ENCODE results near the gene GYG2. TPM values are rescaled to one million over a fixed set of nuclear protein-coding genes. Genes with fewer than 3 reads are reported as not detected.

GYG2 gene
- polyA plus RNA-seq, 1 donor from 2014 or later, result 6.3 TPM

DNA sequence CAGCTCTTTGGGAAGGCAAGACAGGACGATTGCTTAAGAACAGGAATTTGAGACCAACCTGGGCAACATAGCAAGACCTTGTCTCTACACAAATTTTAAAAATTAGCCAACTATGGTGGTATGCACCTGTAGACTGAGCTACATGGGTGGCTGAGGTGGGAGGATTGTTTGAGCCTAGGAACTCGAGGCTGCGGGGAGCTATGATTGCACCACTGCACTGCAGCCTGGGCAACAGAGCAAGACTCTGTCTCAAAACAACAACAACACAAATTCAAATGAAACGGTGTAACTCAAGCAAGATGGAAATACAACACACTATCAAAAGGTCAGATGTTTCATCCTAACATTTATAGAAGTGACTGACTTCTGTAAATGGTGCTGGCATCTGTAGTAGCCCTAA, 39.8 kb upstream of the GYG2 start:
- no peak for TF ChIP-seq MXI1 (conservative IDR thresholded peaks at IDR 0.05; ENCODE audit: poor library complexity, severe bottlenecking)
- TF ChIP-seq, protein P1, sequence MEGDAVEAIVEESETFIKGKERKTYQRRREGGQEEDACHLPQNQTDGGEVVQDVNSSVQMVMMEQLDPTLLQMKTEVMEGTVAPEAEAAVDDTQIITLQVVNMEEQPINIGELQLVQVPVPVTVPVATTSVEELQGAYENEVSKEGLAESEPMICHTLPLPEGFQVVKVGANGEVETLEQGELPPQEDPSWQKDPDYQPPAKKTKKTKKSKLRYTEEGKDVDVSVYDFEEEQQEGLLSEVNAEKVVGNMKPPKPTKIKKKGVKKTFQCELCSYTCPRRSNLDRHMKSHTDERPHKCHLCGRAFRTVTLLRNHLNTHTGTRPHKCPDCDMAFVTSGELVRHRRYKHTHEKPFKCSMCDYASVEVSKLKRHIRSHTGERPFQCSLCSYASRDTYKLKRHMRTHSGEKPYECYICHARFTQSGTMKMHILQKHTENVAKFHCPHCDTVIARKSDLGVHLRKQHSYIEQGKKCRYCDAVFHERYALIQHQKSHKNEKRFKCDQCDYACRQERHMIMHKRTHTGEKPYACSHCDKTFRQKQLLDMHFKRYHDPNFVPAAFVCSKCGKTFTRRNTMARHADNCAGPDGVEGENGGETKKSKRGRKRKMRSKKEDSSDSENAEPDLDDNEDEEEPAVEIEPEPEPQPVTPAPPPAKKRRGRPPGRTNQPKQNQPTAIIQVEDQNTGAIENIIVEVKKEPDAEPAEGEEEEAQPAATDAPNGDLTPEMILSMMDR (IDR thresholded peaks at IDR 0.05; ENCODE audit: poor library complexity, severe bottlenecking), result no peak
- no peak for TF ChIP-seq EZH2 (IDR thresholded peaks at IDR 0.05; ENCODE audit: borderline replicate concordance, insufficient read depth, low read length, poor library complexity, severe bottlenecking)
- no peak for TF ChIP-seq TAF1 (IDR thresholded peaks at IDR 0.05; ENCODE audit: low read depth)
- no peak for TF ChIP-seq EP300 (conservative IDR thresholded peaks at IDR 0.05; ENCODE audit: poor library complexity, severe bottlenecking)
- TF ChIP-seq, protein P2, sequence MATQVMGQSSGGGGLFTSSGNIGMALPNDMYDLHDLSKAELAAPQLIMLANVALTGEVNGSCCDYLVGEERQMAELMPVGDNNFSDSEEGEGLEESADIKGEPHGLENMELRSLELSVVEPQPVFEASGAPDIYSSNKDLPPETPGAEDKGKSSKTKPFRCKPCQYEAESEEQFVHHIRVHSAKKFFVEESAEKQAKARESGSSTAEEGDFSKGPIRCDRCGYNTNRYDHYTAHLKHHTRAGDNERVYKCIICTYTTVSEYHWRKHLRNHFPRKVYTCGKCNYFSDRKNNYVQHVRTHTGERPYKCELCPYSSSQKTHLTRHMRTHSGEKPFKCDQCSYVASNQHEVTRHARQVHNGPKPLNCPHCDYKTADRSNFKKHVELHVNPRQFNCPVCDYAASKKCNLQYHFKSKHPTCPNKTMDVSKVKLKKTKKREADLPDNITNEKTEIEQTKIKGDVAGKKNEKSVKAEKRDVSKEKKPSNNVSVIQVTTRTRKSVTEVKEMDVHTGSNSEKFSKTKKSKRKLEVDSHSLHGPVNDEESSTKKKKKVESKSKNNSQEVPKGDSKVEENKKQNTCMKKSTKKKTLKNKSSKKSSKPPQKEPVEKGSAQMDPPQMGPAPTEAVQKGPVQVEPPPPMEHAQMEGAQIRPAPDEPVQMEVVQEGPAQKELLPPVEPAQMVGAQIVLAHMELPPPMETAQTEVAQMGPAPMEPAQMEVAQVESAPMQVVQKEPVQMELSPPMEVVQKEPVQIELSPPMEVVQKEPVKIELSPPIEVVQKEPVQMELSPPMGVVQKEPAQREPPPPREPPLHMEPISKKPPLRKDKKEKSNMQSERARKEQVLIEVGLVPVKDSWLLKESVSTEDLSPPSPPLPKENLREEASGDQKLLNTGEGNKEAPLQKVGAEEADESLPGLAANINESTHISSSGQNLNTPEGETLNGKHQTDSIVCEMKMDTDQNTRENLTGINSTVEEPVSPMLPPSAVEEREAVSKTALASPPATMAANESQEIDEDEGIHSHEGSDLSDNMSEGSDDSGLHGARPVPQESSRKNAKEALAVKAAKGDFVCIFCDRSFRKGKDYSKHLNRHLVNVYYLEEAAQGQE (IDR thresholded peaks at IDR 0.05; ENCODE audit: borderline replicate concordance), result no peak
- TF ChIP-seq POLR2AphosphoS5 (IDR thresholded peaks at IDR 0.05), result no peak
- TF ChIP-seq SMC3 (conservative IDR thresholded peaks at IDR 0.05; ENCODE audit: poor library complexity), result no peak
- no peak for TF ChIP-seq RAD21 (conservative IDR thresholded peaks at IDR 0.05)
- no peaks in the 10 kb centered on the region for H4K20me1 ChIP-seq (ENCODE audit: insufficient read depth)
- H3K4me3 ChIP-seq (ENCODE audit: low read length), result no peak overlapping the region
- no peaks in the 10 kb centered on the region for H3K27me3 ChIP-seq (ENCODE audit: insufficient read depth, low read depth, low read length)
- no peak overlapping the region for H2AFZ ChIP-seq (ENCODE audit: low read depth, low read length)
- H3K4me2 ChIP-seq (ENCODE audit: low read length), result no peak overlapping the region
- no peak overlapping the region for H3K9ac ChIP-seq (ENCODE audit: low read length)
- H3K27ac ChIP-seq (ENCODE audit: low read length), result no peak overlapping the region
- H3K36me3 ChIP-seq (ENCODE audit: insufficient read depth, low read length), result no peaks in the 10 kb centered on the region
- H3K79me2 ChIP-seq (replicated peaks; ENCODE audit: insufficient read depth, low read length), result no peaks in the 10 kb centered on the region
- H3F3A ChIP-seq (ENCODE audit: insufficient read depth, low read length, poor library complexity, severe bottlenecking), result no peaks in the 10 kb centered on the region
- no peaks in the 10 kb centered on the region for H3K9me2 ChIP-seq (ENCODE audit: insufficient read depth, low read length)
- H3K9me3 ChIP-seq (ENCODE audit: low read length), result no peaks in the 10 kb centered on the region

DNA sequence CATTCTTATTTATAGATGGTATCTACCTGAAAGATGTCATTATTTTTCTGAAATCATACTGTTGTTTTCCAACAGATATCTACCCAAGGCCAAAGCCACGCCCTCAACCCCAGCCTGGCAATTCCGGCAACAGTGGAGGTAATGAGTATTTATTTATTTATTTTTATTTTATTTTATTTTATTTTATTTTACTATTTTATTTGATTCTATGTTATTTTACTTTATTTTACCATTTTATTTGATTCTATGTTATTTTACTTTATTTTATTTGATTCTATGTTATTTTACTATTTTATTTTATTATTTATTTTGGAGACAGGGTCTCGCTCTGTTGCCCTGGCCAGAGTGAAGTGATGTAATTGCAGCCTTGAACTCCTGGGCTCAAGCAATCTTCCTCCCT, 39.2 kb upstream of the GYG2 start:
- Histone ChIP-seq H2AFZ (ENCODE audit: low read depth, low read length) (no peak overlapping the region), H3K27ac (ENCODE audit: low read length) (no peak overlapping the region), H3K36me3 (ENCODE audit: insufficient read depth, low read length) (no peaks in the 10 kb centered on the region), H3F3A (ENCODE audit: insufficient read depth, low read length, poor library complexity, severe bottlenecking) (no peaks in the 10 kb centered on the region), H3K79me2 (replicated peaks; ENCODE audit: insufficient read depth, low read length) (no peaks in the 10 kb centered on the region), H4K20me1 (ENCODE audit: insufficient read depth) (no peaks in the 10 kb centered on the region), H3K4me2 (ENCODE audit: low read length) (no peak overlapping the region), H3K27me3 (ENCODE audit: insufficient read depth, low read depth, low read length) (no peaks in the 10 kb centered on the region), H3K9ac (ENCODE audit: low read length) (no peak overlapping the region), H3K4me3 (ENCODE audit: low read length) (no peak overlapping the region), H3K9me3 (ENCODE audit: low read length) (no peaks in the 10 kb centered on the region), H3K9me2 (ENCODE audit: insufficient read depth, low read length) (no peaks in the 10 kb centered on the region)
- TF ChIP-seq SMC3 (conservative IDR thresholded peaks at IDR 0.05; ENCODE audit: poor library complexity) (no peak), POLR2AphosphoS5 (IDR thresholded peaks at IDR 0.05) (no peak), EP300 (conservative IDR thresholded peaks at IDR 0.05; ENCODE audit: poor library complexity, severe bottlenecking) (no peak), TAF1 (IDR thresholded peaks at IDR 0.05; ENCODE audit: low read depth) (no peak), RAD21 (conservative IDR thresholded peaks at IDR 0.05) (no peak), EZH2 (IDR thresholded peaks at IDR 0.05; ENCODE audit: borderline replicate concordance, insufficient read depth, low read length, poor library complexity, severe bottlenecking) (no peak), MXI1 (conservative IDR thresholded peaks at IDR 0.05; ENCODE audit: poor library complexity, severe bottlenecking) (no peak)
- TF ChIP-seq, protein P1 (IDR thresholded peaks at IDR 0.05; ENCODE audit: poor library complexity, severe bottlenecking), result no peak
- TF ChIP-seq, protein P2 (IDR thresholded peaks at IDR 0.05; ENCODE audit: borderline replicate concordance), result no peak

Measured in neural cell (in vitro differentiated cells).